ENCODE results near the gene LSM8.
"Not testable (repeated sequence)": the region's sequence is repeated elsewhere in the genome, so short reads cannot be mapped to it uniquely, and the experiment has no call there.

LSM8 gene

GRCh38 chr7:118183786-118184564 is at the start of gene LSM8:
Gene LSM8 (plus strand): TSS chr7:118184164. CDS start chr7:118184224, 60 bp downstream.
- DNase-seq (ENCODE audit: low read depth), result peak; percentile 92

GRCh38 chr7:118134420-118134819 is 49.5 kb upstream of the LSM8 start:
- not testable (repeated sequence) for DNase-seq (ENCODE audit: low read depth)

GRCh38 chr7:118140468-118140867 is 43.5 kb upstream of the LSM8 start:
- no peak for DNase-seq (ENCODE audit: low read depth)

- DNase-seq (ENCODE audit: low read depth), result no peak
Measured at GRCh38 chr7:118142012-118142411, 42.0 kb upstream of the LSM8 start.

- DNase-seq (ENCODE audit: low read depth), result no peak
Measured at GRCh38 chr7:118148930-118149329, 35.0 kb upstream of the LSM8 start.

- no peak for DNase-seq (ENCODE audit: low read depth)
Measured at GRCh38 chr7:118149394-118149793, 34.6 kb upstream of the LSM8 start.

- no peak for DNase-seq (ENCODE audit: low read depth)
Measured at GRCh38 chr7:118151671-118152070, 32.3 kb upstream of the LSM8 start.

GRCh38 chr7:118152149-118152548 is 31.8 kb upstream of the LSM8 start:
- DNase-seq (ENCODE audit: low read depth), result no peak

GRCh38 chr7:118152654-118153053 is 31.3 kb upstream of the LSM8 start:
- no peak for DNase-seq (ENCODE audit: low read depth)

- no peak for DNase-seq (ENCODE audit: low read depth)
Measured at GRCh38 chr7:118153551-118154177, 30.3 kb upstream of the LSM8 start.

- no peak for DNase-seq (ENCODE audit: low read depth)
Measured at GRCh38 chr7:118158766-118159165, 25.2 kb upstream of the LSM8 start.

GRCh38 chr7:118169146-118169545 is 14.8 kb upstream of the LSM8 start:
- no peak for DNase-seq (ENCODE audit: low read depth)

GRCh38 chr7:118175740-118176139 is 8.2 kb upstream of the LSM8 start:
- DNase-seq (ENCODE audit: low read depth), result no peak

- DNase-seq (ENCODE audit: low read depth), result no peak
Measured at GRCh38 chr7:118179191-118179590, 4.8 kb upstream of the LSM8 start.

GRCh38 chr7:118182593-118183427 is 1.2 kb upstream of the LSM8 start:
- no peak for DNase-seq (ENCODE audit: low read depth)

- DNase-seq (ENCODE audit: low read depth), result no peak
Measured at GRCh38 chr7:118183428-118183785, 557 bp upstream of the LSM8 start.

- DNase-seq (ENCODE audit: low read depth), result no peak
Measured at GRCh38 chr7:118184565-118184940, 589 bp downstream of the LSM8 start.

GRCh38 chr7:118185163-118185860 is 1.3 kb downstream of the LSM8 start:
- DNase-seq (ENCODE audit: low read depth), result no peak

- DNase-seq (ENCODE audit: low read depth), result no peak
Measured at GRCh38 chr7:118186501-118186900, 2.5 kb downstream of the LSM8 start.

- DNase-seq (ENCODE audit: low read depth), result no peak
Measured at GRCh38 chr7:118194571-118194970, 10.6 kb downstream of the LSM8 start.

- no peak for DNase-seq (ENCODE audit: low read depth)
Measured at GRCh38 chr7:118195837-118196474, 12.0 kb downstream of the LSM8 start.

GRCh38 chr7:118202061-118202460 is 18.1 kb downstream of the LSM8 start:
- DNase-seq (ENCODE audit: low read depth), result no peak

Data from activated T-cell treated with anti-CD3 and anti-CD28 coated beads for 48 hours (primary cell).